ENCODE results near the gene C1orf94.

The C1orf94 gene

DNA sequence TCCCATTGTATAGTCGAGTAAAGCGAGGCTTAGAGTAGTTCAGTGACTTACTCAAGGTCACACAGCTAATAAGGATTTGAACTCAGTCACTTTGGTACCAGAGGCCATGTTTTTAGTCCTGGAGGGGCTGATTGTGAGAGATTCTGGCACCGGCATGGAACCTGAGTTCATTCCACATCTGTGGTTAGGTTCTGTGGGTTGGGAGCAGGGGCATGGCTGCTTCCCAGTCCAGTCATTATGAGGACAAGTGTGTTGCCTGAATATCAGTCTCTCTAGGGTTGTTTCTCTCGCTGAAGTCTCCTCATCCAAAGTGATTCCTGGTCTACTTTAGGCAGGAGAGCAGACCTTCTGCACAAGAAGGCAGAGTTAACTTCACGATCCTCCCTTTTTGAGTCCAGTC lies 90.6 kb downstream of the C1orf94 start:
- H3K4me1 ChIP-seq (ENCODE audit: insufficient read depth, low read length), result no peaks in the 10 kb centered on the region
- TF ChIP-seq, protein P1, sequence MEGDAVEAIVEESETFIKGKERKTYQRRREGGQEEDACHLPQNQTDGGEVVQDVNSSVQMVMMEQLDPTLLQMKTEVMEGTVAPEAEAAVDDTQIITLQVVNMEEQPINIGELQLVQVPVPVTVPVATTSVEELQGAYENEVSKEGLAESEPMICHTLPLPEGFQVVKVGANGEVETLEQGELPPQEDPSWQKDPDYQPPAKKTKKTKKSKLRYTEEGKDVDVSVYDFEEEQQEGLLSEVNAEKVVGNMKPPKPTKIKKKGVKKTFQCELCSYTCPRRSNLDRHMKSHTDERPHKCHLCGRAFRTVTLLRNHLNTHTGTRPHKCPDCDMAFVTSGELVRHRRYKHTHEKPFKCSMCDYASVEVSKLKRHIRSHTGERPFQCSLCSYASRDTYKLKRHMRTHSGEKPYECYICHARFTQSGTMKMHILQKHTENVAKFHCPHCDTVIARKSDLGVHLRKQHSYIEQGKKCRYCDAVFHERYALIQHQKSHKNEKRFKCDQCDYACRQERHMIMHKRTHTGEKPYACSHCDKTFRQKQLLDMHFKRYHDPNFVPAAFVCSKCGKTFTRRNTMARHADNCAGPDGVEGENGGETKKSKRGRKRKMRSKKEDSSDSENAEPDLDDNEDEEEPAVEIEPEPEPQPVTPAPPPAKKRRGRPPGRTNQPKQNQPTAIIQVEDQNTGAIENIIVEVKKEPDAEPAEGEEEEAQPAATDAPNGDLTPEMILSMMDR (IDR thresholded peaks at IDR 0.05; ENCODE audit: borderline replicate concordance, extremely low read depth, low read length, poor library complexity, severe bottlenecking), result no peak
- no peak for TF ChIP-seq EZH2 (IDR thresholded peaks at IDR 0.05; ENCODE audit: borderline replicate concordance, low read depth, low read length, severe bottlenecking)
- H3K4me2 ChIP-seq (ENCODE audit: insufficient read depth, low read length), result no peak overlapping the region
- no peak overlapping the region for H2AFZ ChIP-seq (ENCODE audit: low read depth, low read length)
- peaks cover 14% of the 10 kb centered on the region for H3K27me3 ChIP-seq (ENCODE audit: insufficient read depth, low read length, poor library complexity)
- no peaks in the 10 kb centered on the region for H3K79me2 ChIP-seq (ENCODE audit: insufficient read depth, low read length)
- H4K20me1 ChIP-seq (ENCODE audit: insufficient read depth, low read length), result no peaks in the 10 kb centered on the region
- DNase-seq (no peak), ATAC-seq (ENCODE audit: insufficient read depth, low read depth) (no peak)
- no peaks in the 10 kb centered on the region for H3K9me3 ChIP-seq (ENCODE audit: insufficient read depth, low read length, severe bottlenecking)
- no peak overlapping the region for H3K27ac ChIP-seq (ENCODE audit: low read length)
- H3K9ac ChIP-seq (ENCODE audit: low read depth, low read length), result no peak overlapping the region
- H3K36me3 ChIP-seq (ENCODE audit: insufficient read depth, low read length), result no peaks in the 10 kb centered on the region
- no peak overlapping the region for H3K4me3 ChIP-seq (ENCODE audit: low read depth in 1 of 2, low read length in 2 of 2)

DNA sequence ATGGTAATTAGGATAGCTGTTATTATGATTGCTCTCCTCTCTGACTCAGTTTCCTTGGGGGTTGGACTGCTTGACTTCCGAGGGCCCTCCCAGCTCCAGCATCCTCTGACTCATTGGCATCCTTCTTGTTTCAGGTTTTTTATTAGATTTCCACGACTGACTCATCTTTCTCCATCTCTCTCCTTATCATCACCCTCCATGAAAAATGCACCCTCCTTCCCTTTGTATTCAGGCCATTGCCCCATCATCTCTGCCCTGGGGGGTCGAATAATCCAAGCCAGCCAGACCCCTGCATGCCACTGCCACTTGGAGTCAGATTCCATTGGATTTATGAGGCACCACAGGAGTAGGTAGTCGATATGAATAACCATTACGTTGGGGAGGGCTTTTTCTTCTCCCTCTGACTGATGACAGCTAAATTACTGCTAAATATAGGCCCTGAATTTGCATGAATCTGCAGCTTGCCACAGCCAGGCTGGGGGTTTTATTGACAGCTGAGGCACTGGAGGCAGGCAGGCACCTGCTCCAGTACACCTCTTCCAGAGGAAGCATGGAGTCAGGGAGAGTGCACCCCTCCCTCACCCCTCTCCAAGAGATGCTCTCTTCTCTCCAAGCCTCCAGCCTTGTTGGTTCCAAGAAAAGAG lies 91.7 kb downstream of the C1orf94 start:
- DNase-seq (no peak), ATAC-seq (ENCODE audit: insufficient read depth, low read depth) (no peak)
- peaks cover 11% of the 10 kb centered on the region for H3K27me3 ChIP-seq (ENCODE audit: insufficient read depth, low read length, poor library complexity)
- H3K9ac ChIP-seq (ENCODE audit: low read depth, low read length), result no peak overlapping the region
- TF ChIP-seq, protein P1 (IDR thresholded peaks at IDR 0.05; ENCODE audit: borderline replicate concordance, extremely low read depth, low read length, poor library complexity, severe bottlenecking), result no peak
- no peak for TF ChIP-seq EZH2 (IDR thresholded peaks at IDR 0.05; ENCODE audit: borderline replicate concordance, low read depth, low read length, severe bottlenecking)
- H3K4me2 ChIP-seq (ENCODE audit: insufficient read depth, low read length), result no peak overlapping the region
- no peak overlapping the region for H3K4me3 ChIP-seq (ENCODE audit: low read depth in 1 of 2, low read length in 2 of 2)
- H4K20me1 ChIP-seq (ENCODE audit: insufficient read depth, low read length), result no peaks in the 10 kb centered on the region
- H3K4me1 ChIP-seq (ENCODE audit: insufficient read depth, low read length), result no peaks in the 10 kb centered on the region
- H3K36me3 ChIP-seq (ENCODE audit: insufficient read depth, low read length), result no peaks in the 10 kb centered on the region
- H3K27ac ChIP-seq (ENCODE audit: low read length), result no peak overlapping the region
- H2AFZ ChIP-seq (ENCODE audit: low read depth, low read length), result no peak overlapping the region
- no peaks in the 10 kb centered on the region for H3K79me2 ChIP-seq (ENCODE audit: insufficient read depth, low read length)
- H3K9me3 ChIP-seq (ENCODE audit: insufficient read depth, low read length, severe bottlenecking), result no peaks in the 10 kb centered on the region
